ENCODE results near the gene ATP2A2. TPM values are rescaled to one million over a fixed set of nuclear protein-coding genes. Genes with fewer than 3 reads are reported as not detected.

ATP2A2 gene
- total RNA-seq, 4 donors from 2014 or later = 116 to 238 (median 132) TPM

DNA sequence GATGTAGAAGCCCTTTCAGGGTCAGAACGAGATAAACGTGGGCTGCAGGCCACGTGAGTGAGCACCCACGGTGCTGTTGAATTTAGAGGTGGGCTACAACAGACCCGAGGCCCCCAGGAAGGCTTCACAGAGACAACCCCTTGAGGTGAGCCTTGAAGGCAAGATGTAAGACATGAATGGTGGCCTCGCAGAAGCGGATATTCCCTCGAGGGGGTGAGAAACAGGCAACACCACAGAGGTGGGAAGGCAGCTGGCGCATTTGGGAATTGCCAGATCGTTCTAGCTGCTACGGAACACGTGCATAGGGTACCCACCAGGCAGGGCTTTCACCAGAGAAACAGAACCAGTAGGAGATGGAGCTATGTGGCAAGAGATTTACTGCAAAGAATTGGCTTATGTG is 22.6 kb upstream of the ATP2A2 start:
- DNase-seq (ENCODE audit: low spot score) (no peak), ATAC-seq (ENCODE audit: low FRiP score) (no peak)
- TF ChIP-seq, protein P1, sequence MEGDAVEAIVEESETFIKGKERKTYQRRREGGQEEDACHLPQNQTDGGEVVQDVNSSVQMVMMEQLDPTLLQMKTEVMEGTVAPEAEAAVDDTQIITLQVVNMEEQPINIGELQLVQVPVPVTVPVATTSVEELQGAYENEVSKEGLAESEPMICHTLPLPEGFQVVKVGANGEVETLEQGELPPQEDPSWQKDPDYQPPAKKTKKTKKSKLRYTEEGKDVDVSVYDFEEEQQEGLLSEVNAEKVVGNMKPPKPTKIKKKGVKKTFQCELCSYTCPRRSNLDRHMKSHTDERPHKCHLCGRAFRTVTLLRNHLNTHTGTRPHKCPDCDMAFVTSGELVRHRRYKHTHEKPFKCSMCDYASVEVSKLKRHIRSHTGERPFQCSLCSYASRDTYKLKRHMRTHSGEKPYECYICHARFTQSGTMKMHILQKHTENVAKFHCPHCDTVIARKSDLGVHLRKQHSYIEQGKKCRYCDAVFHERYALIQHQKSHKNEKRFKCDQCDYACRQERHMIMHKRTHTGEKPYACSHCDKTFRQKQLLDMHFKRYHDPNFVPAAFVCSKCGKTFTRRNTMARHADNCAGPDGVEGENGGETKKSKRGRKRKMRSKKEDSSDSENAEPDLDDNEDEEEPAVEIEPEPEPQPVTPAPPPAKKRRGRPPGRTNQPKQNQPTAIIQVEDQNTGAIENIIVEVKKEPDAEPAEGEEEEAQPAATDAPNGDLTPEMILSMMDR (IDR thresholded peaks at IDR 0.05) = no peak

DNA sequence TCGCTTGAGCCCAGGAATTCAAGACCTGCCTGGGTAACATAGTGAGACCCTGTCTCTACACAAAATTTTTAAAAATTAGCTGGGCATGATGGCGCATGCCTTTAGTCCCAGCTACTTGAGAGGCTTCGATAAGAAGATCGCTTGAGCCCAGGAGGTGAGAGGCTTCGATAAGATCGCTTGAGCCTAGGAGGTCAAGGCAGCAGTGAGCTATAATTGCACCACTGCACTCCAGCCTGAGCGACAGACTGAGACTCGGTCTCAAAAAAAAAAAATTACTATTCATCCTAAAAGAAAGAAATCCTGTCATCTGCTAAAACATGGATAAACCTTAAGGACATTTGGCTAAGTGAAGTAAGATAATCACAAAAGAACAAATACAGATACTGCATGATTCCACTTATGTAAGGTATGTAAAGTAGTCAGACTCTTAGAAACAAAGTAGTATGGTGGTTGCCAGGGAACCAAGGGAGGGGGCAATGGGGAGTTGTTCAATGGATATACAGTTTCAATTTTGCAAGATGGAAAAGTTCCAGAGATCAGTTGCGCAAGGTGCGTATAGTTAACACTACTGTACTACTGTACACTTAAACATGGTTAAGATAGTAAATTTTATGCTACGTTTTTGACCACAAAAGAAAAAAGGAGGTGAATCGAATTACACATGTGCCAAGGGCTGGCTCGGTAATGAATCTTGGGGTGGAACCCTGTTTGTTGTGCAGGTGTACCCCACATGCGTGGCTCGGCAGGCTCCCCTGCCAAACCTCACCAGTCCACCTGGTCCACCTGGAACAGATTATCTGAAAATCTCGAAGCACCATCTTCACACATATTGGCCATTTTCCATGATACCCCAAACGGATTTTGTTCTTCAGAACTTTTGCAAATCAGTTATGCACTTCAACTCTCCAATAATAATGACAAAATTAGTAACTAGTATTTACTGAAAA is 18.3 kb upstream of the ATP2A2 start:
- TF ChIP-seq, protein P1 (IDR thresholded peaks at IDR 0.05) = no peak
- DNase-seq (ENCODE audit: low spot score) (no peak), ATAC-seq (ENCODE audit: low FRiP score) (no peak)

DNA sequence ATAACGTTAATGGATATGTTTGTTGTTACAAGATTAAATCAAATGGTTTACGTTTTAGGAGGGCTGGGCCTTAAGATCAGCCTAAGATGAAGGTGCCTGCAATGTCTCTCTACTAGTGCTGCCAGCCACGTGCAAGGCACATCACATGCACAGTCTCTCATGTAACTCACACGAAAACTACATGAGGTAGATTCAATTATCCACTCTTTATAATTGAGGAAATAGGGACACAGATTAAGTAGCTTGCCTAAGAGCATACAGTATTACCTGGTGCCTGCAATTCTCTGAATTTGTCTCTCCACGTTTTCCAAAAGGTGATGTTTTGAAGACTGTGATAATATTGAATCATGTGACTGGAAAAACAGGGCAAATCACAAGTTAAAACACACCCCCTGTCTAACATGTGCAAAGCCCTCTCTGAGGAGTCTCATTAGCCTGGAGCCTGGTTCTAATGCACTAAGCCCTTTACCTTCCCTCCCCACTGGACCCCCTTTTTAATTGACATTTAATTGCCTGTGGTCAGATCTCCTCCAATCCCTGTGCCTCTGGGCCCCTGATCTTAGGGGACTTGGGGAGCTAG is 14.6 kb upstream of the ATP2A2 start:
- ATAC-seq (ENCODE audit: low FRiP score) (no peak), DNase-seq (ENCODE audit: low spot score) (no peak)
- TF ChIP-seq, protein P1 (IDR thresholded peaks at IDR 0.05) = no peak

DNA sequence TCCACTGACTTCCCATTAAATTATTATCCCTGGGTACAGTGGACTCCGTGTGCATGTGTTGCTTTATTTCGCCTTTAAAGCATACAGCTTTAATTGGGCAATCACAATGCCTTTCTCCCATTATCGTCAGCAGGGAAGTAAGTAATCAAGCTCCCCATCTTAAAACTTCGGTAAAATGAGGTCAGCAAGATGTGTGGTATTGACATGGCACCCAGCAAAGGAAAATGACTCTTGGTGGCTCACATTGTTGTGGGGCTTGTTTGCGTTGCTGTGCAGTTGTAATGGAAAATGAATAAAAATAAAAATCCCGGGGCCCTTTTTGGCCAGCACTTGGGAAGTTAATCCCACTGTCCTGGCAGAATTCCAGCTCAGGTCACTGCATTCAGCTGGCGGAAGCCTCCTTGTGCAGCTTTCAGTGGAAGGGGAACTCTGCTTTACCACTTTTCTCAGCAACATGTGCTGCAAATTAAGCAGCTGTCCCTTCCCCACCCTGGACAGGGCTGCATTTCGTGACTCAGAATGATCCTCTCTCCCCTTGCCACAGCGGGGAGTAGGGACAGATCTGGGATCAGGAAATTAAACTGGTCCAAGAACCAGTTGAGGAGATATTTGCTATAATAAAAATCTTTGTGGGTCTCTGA is 13.9 kb upstream of the ATP2A2 start:
- no peak for DNase-seq (ENCODE audit: low spot score)
- no peak for ATAC-seq (ENCODE audit: low FRiP score)
- TF ChIP-seq, protein P1 (IDR thresholded peaks at IDR 0.05) = no peak

DNA sequence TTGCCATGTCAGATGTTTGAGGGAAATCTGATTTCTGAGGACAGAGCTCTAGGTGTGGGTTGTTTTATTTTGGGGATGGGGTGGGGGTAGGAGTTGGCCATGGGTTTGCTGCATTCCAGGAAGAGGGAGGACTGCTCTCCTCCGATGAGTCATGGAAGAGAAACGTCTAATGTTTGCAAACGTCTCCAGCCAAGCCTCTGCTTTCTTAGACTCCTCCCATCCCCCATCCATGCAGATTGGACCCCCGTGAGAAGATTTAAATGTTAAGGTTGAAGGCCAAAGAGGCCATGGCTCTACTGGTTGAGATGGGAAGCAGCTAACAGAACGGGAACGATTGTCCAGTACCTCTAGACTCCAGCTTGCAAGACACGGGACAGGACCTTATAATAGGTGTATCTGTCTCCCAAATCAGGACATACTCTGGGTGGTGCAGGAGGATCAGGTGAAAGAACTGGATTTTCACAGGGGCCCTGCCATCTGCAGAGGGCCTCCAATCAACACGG is 11.4 kb upstream of the ATP2A2 start:
- peak; percentile 92 for ATAC-seq (ENCODE audit: low FRiP score)
- no peak for DNase-seq (ENCODE audit: low spot score)
- TF ChIP-seq, protein P1 (IDR thresholded peaks at IDR 0.05) = no peak

DNA sequence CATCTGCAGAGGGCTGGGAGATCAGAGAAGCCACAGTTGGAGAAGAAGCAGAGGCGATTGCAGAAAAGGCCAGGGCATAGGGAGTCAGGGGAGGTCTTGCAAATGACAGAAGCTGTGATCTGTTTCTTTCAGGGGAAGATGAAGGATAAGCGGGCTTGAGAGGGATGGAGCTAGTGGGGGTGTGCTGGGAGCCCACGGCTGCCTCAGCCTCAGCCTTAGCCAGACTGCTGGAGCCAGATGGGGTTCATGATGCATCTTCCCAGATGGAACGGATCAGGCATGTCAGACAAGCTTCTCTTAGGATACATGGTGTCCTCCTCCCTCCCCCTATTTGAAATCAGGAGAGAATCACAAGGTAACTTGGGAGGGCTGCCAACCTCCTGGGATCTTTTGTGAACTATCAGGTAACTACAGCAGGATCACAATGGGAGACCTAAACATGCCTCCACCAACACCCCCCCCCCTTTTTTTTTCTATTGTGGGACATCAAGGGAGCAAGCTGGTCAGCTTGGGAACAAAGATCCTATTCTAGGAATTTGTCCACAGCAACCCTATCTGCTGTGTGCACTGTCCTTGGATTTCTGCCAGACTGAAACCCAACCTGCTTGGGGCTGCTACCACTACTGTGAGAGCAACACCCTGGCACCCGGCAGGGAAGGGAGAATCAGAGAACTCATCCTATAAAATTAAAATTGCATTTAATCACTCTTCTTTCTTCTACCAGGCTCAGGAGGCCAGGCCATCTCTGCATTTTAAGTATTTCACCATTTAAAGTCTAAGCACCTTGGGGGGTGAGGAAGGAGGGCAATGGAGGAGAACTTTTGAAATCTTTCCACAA is 10.7 kb upstream of the ATP2A2 start:
- DNase-seq (ENCODE audit: low spot score) (no peak), ATAC-seq (ENCODE audit: low FRiP score) (peak; percentile 50)
- TF ChIP-seq, protein P1 (IDR thresholded peaks at IDR 0.05) = no peak
